Activated CD4-positive, alpha-beta T cell treated with anti-CD3 and anti-CD28 coated beads, Interleukin-10, Interleukin-2, amounts not matched to agents 100 ng/mL and 50 ng/mL, durations not matched to agents 16 hours and 8 hours (primary cell): ENCODE data around the gene CD200R1L.
"Not testable (repeated sequence)": the region's sequence is repeated elsewhere in the genome, so short reads cannot be mapped to it uniquely, and the experiment has no call there.

Experiments used
- DNase-seq: peaks from one replicate; pipeline ENCODE4 v3.0.0-alpha.2; 2020

CD200R1L gene, protein sequence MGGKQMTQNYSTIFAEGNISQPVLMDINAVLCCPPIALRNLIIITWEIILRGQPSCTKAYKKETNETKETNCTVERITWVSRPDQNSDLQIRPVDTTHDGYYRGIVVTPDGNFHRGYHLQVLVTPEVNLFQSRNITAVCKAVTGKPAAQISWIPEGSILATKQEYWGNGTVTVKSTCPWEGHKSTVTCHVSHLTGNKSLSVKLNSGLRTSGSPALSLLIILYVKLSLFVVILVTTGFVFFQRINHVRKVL

DNA sequence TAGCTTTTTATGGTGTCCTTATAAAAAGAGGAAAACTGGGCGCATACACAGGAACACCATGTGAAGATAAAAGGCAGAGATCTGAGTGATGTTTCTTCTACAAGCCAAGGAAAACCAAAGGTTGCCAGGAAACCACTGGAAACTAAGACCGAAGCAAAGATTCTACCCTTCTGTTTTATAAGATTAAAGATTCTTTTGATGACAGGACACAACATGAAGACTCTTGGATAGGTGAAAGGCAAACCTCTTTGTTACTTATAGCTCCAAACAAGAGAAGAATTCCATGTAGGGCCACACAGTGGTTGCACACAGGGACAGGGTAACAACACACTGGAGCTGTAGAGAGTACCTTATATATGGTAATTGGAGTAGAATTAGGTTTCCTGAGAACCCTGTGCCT is at the start of gene CD200R1L:
Gene CD200R1L (minus strand): TSS at position 101 of the 400 bp plus-strand sequence. CDS start 17,497 bp downstream, outside the sequence.
- no peak for DNase-seq

GRCh38 chr3:112894258-112894657 is 47.6 kb upstream of the CD200R1L start:
- no peak for DNase-seq

GRCh38 chr3:112889357-112889756 is 42.7 kb upstream of the CD200R1L start:
- no peak for DNase-seq

DNA sequence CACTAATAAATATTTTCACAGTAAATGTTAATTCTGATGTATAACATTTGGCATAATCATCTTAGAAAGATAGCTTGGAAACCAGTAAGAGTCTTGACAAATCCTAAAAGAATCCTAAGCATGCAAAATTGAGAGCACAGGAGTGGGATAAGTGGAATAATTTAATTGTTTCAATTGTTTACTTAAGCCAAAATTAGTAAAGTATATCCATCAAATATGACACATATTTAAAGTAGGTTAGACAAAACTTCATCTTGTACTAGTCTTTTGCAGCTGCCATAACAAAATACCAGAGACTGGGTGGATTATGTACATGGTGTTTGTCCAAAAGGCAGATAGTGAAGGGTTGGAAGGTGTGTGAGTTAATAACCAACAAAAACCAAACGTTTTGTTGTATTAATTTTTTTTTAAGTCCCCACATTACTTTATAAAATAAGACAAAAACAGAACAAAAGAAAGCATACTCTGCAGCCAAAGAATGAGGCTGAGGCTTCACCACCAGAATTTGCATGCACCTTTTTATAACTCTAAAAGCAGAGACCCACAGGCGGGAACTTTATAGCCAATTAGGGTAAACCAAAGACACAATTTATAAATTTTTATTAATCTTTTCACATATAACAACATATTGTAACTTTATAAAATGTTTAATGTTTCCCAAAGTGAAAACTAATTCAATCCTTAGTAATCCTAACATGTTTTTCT is 41.9 kb upstream of the CD200R1L start:
- DNase-seq: no peak

DNA sequence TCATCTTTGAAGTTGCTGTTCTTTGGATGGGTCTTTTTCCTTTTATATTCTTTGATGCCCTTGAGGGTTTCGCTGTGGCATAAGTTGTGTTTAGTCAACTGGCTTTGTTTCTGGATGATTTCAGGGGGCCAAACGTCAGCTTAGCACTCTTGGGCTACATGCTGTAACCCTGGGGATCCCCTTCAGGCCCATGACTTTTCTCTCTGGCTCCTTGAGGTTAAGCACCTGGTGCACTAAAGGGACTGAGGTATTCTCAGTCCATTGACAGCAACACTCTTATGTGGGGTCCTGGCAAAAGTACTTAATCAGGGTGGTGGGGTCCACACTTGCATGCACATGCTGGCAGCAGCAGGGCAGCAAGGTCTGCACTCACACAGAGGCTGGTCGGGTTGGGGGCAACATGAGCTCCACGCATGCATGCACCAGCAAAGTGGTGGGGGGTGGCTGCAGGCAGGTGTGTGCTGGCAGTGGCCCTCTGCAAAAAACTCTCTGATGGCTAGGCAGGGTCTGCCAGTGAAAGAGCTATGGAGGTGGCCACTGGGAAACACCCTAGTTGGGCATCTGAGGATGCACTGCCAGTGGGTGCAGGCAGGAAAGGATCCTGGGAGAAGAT is 38.1 kb upstream of the CD200R1L start:
- no peak for DNase-seq

GRCh38 chr3:112881891-112882290 is 35.2 kb upstream of the CD200R1L start:
- DNase-seq: no peak

GRCh38 chr3:112875561-112875960 is 28.9 kb upstream of the CD200R1L start:
- no peak for DNase-seq

GRCh38 chr3:112874725-112875124 is 28.1 kb upstream of the CD200R1L start:
- no peak for DNase-seq

DNA sequence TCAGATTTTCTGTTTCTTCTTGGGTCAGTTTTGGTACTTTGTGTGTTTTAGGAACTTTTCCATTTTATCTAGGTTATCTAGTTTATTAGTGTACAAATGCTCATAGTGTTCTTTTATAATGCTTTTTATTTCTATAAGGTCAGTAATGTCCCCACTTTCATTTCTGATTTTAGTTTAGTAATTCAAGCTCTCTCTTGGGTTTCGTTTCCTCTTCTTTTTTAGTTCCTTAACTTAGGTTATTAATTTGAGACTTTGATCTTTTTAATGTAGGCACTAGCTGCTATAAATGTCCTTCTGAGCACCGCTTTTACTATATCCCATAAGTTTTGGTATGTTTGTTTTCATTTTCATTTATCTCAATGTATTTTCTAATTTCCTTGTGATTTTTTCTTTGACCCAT is 27.0 kb upstream of the CD200R1L start:
- DNase-seq: no peak

- DNase-seq: no peak
Measured at GRCh38 chr3:112871735-112872134, 25.1 kb upstream of the CD200R1L start.

GRCh38 chr3:112865757-112866156 is 19.1 kb upstream of the CD200R1L start:
- DNase-seq: no peak

DNA sequence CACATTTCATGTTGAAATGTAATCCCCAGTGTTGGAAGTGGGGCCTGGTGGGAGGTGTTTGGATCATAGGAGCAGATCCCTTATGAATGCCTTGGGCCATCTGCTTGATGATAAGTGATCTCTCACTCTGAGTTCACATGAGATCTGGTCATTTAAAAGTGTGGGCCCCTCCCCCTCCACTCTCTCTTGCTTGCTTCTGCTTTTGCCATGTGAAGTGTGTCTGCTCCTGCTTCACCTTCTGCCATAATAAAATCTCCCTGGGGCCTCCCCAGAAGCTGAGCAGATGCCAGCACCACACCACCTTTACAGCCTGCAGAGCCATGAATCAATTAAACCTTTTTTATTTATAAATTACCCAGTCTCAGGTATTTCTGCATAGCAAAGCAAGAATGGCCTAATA is 14.2 kb upstream of the CD200R1L start:
- DNase-seq: no peak

GRCh38 chr3:112858410-112859069 is 11.9 kb upstream of the CD200R1L start:
- peak; percentile 32 for DNase-seq

- DNase-seq: peak; percentile 4
Measured at GRCh38 chr3:112857526-112857925, 10.9 kb upstream of the CD200R1L start.

DNA sequence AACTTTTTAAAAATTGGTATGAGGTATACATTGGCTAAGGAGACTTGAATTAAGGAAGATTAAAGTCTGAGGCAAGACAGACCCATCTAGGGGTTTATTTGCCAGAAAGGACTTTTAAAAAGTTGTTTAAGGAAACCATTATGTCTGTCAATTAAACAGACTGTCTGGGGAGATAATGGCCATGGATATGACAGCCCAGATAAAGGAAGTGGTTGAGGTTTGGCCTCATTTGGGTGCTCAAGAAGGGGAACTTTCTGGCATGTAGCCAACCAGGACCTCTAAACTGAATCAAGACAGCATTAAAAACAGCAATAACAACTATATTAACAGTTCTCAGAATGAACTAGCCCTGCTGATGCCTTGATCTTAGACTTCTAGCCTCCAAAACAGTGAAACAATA is 9.9 kb upstream of the CD200R1L start:
- DNase-seq: peak; percentile 23

DNA sequence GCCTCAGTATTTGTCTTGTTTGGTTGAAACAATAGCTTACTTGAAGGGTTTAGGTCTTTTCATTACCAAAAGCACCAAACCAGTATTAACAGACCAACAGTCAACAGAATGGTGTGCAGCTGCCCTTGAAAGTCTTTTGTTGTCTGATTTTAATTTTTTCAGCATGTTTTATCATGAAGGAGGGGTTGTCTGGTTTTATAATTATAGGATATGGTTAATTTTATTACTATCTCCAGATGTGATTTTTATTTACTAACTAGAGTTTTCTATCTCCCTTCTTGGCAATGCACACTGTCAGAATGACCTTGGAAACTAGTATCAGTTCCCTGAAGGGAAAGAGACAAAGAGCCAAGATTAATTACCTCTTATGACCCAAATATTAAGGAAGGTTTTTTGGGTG is 9.2 kb upstream of the CD200R1L start:
- DNase-seq: no peak

DNA sequence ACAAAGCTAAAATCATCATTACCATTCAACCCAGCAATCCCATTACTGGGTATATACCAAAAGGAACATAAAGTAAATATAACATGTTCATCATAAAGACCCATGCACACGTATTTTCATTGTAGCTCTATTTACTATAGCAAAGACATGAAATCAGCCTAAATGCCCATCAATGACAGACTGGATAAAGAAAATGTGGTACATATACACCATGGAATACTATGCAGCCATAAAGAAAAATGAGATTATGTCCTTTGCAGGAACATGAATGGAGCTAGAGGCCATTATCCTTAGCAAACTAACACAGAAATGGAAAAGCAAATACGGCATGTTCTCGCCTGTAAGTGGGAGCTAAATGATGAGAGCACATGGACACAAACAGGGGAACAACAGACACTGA is 8.4 kb upstream of the CD200R1L start:
- not testable (repeated sequence) for DNase-seq

DNA sequence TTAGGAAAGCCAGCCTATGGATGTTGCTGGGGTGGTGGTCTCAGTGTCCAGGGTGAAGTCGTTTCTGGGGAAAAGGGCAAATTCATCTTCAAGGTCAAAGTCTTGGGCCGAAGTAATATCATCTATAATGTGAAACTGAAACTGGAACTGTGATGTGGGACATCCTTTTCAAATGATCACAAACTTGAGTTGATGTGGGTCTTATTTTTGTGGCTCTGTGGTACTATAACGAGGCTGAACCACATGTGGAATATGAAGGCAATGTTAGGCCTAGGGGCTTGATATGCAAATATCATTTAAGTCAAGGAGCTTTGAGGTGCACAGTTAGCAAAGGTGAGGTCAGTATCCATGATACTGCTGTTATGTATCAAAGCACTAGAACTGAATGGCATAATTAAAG is 1.5 kb upstream of the CD200R1L start:
- DNase-seq: no peak

DNA sequence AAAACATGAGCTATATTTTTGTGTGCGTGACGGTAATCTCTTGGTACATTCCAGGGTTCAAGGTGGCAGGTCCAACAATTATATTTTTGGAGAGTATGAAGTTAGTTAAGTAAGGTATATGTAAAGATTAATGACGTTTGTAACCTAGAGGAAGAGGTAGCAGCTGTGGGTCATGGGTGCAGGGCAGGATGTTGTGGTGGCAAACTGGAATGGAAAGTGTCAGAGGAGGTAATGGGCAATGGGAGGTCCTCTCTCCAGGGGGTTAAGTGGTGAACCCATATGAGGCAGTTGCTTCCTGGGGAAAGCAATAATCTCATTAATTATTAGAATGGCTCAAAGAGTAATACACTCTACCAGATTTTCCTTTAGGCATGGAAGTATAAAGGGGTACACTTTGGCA is 1.0 kb upstream of the CD200R1L start:
- peak; percentile 43 for DNase-seq

- DNase-seq: no peak
Measured at GRCh38 chr3:112845772-112846171, 892 bp downstream of the CD200R1L start.

- DNase-seq: no peak
Measured at GRCh38 chr3:112829046-112829445, 17.6 kb downstream of the CD200R1L start.

DNA sequence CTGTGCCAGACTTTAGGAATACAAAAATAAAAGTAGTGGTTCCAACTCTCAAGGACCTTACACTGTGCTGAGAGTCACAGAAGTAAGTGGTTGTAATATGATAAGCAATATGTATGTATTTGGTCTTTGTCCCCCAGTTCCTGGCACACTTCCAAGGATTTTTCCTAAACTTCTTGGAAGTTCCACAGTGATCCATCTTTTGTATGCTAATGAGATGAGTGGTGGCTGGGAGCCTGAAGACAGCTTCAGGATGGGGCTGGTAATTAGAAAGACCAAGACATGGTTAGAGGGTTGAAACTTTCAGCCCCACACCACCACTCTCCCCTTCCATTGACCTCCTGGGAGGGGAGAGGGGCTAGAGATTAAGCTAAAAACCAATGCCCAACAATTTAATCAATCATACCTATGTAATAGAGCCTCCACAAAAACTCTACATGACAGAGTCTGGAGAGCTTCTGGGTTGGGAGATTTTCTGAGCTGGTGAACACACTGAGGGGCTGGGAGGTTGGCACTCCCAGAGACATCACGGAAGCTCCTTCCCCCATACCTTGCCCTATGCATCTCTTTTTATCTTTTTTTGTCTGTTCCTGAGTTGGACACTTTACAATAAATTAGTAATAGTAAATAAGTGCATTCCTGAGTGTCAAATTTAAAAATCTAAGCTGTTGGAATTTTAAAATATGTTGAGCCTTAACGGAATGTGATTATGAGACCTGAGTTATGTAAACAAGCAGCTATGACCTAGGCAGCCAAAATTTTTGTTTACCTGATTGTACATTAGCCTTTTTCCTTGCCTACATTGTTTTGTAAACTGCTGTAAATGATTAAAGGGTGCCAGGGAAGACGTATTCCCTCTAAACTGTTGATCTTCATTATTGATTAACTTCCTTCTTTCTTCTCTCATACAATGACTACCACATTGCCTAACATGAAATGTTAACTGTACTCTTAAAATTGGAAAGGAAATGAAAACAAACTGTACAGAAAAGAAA is 24.3 kb downstream of the CD200R1L start:
- DNase-seq: no peak
